ENCODE results near the gene TIMP1. TPM values are rescaled to one million over a fixed set of nuclear protein-coding genes. Genes with fewer than 3 reads are reported as not detected.

Gene TIMP1
- polyA plus RNA-seq, 1 of the 3 experiments (the other 2 are of a cell fraction), result 323 TPM

DNA sequence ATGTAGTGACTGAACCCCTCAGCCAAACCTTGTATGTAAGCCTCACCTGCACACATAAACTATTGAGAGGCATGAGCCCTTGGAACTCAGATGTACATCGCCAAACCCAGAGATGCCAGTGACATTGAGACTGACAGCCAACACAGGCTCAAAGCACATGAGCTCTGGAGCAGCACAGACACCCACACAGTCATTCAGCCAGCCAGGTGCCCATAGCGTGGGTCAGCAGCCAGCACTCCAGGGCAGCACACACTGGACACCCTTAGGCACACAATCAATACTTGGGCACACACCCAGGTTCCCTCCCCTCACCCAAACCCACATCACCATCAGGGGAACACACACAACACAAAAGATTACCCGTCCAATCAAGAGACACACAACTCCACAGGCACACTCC is 4.3 kb upstream of the TIMP1 start:
- no peaks in the 10 kb centered on the region for H3F3A ChIP-seq (replicated peaks; ENCODE audit: insufficient read depth)
- no peak overlapping the region for H3K4me3 ChIP-seq (ENCODE audit: low read depth in 2 of 2, low read length in 1 of 2)
- no peaks in the 10 kb centered on the region; the same call in 1 of the 2 replicates for H3K27me3 ChIP-seq (ENCODE audit: insufficient read depth)
- no peak overlapping the region for H2AFZ ChIP-seq (ENCODE audit: low read depth)
- TF ChIP-seq TEAD4 (IDR thresholded peaks at IDR 0.05; ENCODE audit: borderline replicate concordance, insufficient read depth) (no peak), NFIC (IDR thresholded peaks at IDR 0.05; ENCODE audit: borderline replicate concordance) (no peak), SIN3A (IDR thresholded peaks at IDR 0.05; ENCODE audit: borderline replicate concordance, low read depth, low read length) (no peak), SMC3 (IDR thresholded peaks at IDR 0.05; ENCODE audit: low read depth, low read length) (no peak), RAD21 (IDR thresholded peaks at IDR 0.05; ENCODE audit: low read length) (no peak), FOSL2 (IDR thresholded peaks at IDR 0.05; ENCODE audit: borderline replicate concordance, low read depth) (no peak), ELF1 (IDR thresholded peaks at IDR 0.05) (no peak), GATA2 (CRISPR knock-in tag; IDR thresholded peaks at IDR 0.05) (no peak), TCF12 (IDR thresholded peaks at IDR 0.05) (no peak), EP300 (IDR thresholded peaks at IDR 0.05; ENCODE audit: borderline replicate concordance in 1 of 2, low read depth in 1 of 2, low read length in 1 of 2) (no peak), ZBTB33 (IDR thresholded peaks at IDR 0.05; ENCODE audit: borderline replicate concordance, low read depth) (no peak), RFX5 (IDR thresholded peaks at IDR 0.05; ENCODE audit: low read length) (no peak)
- TF ChIP-seq, protein P1, sequence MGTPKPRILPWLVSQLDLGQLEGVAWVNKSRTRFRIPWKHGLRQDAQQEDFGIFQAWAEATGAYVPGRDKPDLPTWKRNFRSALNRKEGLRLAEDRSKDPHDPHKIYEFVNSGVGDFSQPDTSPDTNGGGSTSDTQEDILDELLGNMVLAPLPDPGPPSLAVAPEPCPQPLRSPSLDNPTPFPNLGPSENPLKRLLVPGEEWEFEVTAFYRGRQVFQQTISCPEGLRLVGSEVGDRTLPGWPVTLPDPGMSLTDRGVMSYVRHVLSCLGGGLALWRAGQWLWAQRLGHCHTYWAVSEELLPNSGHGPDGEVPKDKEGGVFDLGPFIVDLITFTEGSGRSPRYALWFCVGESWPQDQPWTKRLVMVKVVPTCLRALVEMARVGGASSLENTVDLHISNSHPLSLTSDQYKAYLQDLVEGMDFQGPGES (IDR thresholded peaks at IDR 0.05; ENCODE audit: low read depth, low read length), result no peak
- TF ChIP-seq, protein P2, sequence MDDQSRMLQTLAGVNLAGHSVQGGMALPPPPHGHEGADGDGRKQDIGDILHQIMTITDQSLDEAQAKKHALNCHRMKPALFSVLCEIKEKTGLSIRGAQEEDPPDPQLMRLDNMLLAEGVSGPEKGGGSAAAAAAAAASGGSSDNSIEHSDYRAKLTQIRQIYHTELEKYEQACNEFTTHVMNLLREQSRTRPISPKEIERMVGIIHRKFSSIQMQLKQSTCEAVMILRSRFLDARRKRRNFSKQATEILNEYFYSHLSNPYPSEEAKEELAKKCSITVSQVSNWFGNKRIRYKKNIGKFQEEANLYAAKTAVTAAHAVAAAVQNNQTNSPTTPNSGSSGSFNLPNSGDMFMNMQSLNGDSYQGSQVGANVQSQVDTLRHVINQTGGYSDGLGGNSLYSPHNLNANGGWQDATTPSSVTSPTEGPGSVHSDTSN (IDR thresholded peaks at IDR 0.05), result no peak
- TF ChIP-seq, protein P3, sequence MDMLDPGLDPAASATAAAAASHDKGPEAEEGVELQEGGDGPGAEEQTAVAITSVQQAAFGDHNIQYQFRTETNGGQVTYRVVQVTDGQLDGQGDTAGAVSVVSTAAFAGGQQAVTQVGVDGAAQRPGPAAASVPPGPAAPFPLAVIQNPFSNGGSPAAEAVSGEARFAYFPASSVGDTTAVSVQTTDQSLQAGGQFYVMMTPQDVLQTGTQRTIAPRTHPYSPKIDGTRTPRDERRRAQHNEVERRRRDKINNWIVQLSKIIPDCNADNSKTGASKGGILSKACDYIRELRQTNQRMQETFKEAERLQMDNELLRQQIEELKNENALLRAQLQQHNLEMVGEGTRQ (IDR thresholded peaks at IDR 0.05; ENCODE audit: borderline replicate concordance, low read depth, low read length), result no peak
- TF ChIP-seq, protein P4, sequence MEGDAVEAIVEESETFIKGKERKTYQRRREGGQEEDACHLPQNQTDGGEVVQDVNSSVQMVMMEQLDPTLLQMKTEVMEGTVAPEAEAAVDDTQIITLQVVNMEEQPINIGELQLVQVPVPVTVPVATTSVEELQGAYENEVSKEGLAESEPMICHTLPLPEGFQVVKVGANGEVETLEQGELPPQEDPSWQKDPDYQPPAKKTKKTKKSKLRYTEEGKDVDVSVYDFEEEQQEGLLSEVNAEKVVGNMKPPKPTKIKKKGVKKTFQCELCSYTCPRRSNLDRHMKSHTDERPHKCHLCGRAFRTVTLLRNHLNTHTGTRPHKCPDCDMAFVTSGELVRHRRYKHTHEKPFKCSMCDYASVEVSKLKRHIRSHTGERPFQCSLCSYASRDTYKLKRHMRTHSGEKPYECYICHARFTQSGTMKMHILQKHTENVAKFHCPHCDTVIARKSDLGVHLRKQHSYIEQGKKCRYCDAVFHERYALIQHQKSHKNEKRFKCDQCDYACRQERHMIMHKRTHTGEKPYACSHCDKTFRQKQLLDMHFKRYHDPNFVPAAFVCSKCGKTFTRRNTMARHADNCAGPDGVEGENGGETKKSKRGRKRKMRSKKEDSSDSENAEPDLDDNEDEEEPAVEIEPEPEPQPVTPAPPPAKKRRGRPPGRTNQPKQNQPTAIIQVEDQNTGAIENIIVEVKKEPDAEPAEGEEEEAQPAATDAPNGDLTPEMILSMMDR (IDR thresholded peaks at IDR 0.05), result no peak
- TF ChIP-seq, protein P5, sequence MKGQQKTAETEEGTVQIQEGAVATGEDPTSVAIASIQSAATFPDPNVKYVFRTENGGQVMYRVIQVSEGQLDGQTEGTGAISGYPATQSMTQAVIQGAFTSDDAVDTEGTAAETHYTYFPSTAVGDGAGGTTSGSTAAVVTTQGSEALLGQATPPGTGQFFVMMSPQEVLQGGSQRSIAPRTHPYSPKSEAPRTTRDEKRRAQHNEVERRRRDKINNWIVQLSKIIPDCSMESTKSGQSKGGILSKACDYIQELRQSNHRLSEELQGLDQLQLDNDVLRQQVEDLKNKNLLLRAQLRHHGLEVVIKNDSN (IDR thresholded peaks at IDR 0.05; ENCODE audit: borderline replicate concordance, low read depth), result no peak
- no peaks in the 10 kb centered on the region for H3K9me2 ChIP-seq
- H3K4me2 ChIP-seq, result no peak overlapping the region
- peaks cover 0 to 2% of the 10 kb centered on the region in 2 experiments; a peak in 1 of 4 replicates for H3K4me1 ChIP-seq (ENCODE audit: control insufficient read depth in 1 of 2, insufficient read depth in 2 of 2, low read depth in 1 of 2, low read length in 1 of 2)
- H3K36me3 ChIP-seq (replicated peaks in 1 of 2; ENCODE audit: control insufficient read depth in 1 of 2, insufficient read depth in 2 of 2, low read length in 1 of 2), result no peaks in the 10 kb centered on the region
- no peak overlapping the region for H3K9ac ChIP-seq
- ChIA-PET POLR2A (no interaction called here), CTCF (no interaction called here)
- H3K79me2 ChIP-seq (ENCODE audit: insufficient read depth), result peaks cover 5% of the 10 kb centered on the region; the same call in 1 of the 2 replicates
- H3K9me3 ChIP-seq, result no peaks in the 10 kb centered on the region
- no peaks in the 10 kb centered on the region for H4K20me1 ChIP-seq (ENCODE audit: insufficient read depth)
- WGBS (ENCODE audit: low lambda C conversion rate), result 29% methylated on average over 2 of the region's 3 CpGs
- H3K27ac ChIP-seq (ENCODE audit: low read depth in 2 of 2, low read length in 1 of 2), result no peak overlapping the region
- no peak for DNase-seq
